Tibial nerve (tissue), 4 donors: ENCODE results near the gene CDH22. TPM values are rescaled to one million over a fixed set of nuclear protein-coding genes. Genes with fewer than 3 reads are reported as not detected.

Experiments used
- DNase-seq, 2 donors: peaks; one replicate each; pipeline ENCODE4 v3.0.0-alpha.2; 2019; ENCODE audit warnings: low spot score in 2 of 2
- H3K27ac ChIP-seq, 4 donors: fragments of 200-600 bp; sonication (generic) in 3 of 4; one replicate each; pipeline ENCODE4 v1.5.1; 2017 to 2019; ENCODE audit warnings: mild to moderate bottlenecking in 1 of 4
- H3K27me3 ChIP-seq, 2 donors: fragments of 200-600 bp; sonication (generic) in 1 of 2; one replicate each; pipeline versions ENCODE4 v1.5.1 to v1.6.0; 2017 to 2019
- H3K36me3 ChIP-seq, 3 donors: fragments of 200-600 bp; sonication (generic); one replicate each; pipeline ENCODE4 v1.5.1; 2018 to 2019
- H3K4me1 ChIP-seq, 4 donors: fragments of 200-600 bp; sonication (generic) in 3 of 4; one replicate each; pipeline ENCODE4 v1.5.1; 2017 to 2019
- H3K4me3 ChIP-seq, 4 donors: fragments of 200-600 bp; sonication (generic) in 3 of 4; one replicate each; pipeline ENCODE4 v1.5.1; 2017 to 2019; ENCODE audit warnings: mild to moderate bottlenecking in 1 of 4, moderate library complexity in 1 of 4
- H3K9me3 ChIP-seq, 4 donors: fragments of 200-600 bp; sonication (generic) in 3 of 4; one replicate each; pipeline ENCODE4 v1.5.1; 2017 to 2019
- EP300 ChIP-seq, 2 donors: sonication (generic); formaldehyde crosslinking; IDR thresholded peaks; one replicate each; pipeline ENCODE4 v1.6.1; 2017; ENCODE audit warnings: antibody characterized with exemption in 2 of 2, mild to moderate bottlenecking in 1 of 2
- POLR2A ChIP-seq, 2 donors: fragments of 450-650 bp; IDR thresholded peaks; one replicate each; pipeline ENCODE4 v1.6.1; 2017; ENCODE audit warnings: antibody characterized with exemption in 2 of 2, mild to moderate bottlenecking in 2 of 2, moderate library complexity in 2 of 2
- WGBS, 2 donors: methylation state at CpG; one replicate each; pipeline ENCODE4 v1.1.5; 2018; 5-methylcytosine and 5-hydroxymethylcytosine counted together
- total RNA-seq, 4 donors: library from RNA; depleted of rRNA; stranded (reverse); fragments of >200 nt; gene quantifications; one replicate each; pipeline ENCODE4 v1.1.0, GENCODE V29; 2016
- TF ChIP-seq, protein P1 (sequence below), 5 experiments: fragments of 200-600 bp in 3 of 5; fragments of 450-650 bp in 2 of 5; sonication (generic) in 3 of 5; IDR thresholded peaks; one replicate each; pipeline ENCODE4 v1.5.1; 2016 to 2019; ENCODE audit warnings: antibody characterized with exemption in 5 of 5, mild to moderate bottlenecking in 3 of 5, moderate library complexity in 2 of 5

Gene CDH22
- total RNA-seq, 4 donors from 2014 or later, result 0.20 to 1.0 (median 0.60) TPM; not detected in 1

DNA sequence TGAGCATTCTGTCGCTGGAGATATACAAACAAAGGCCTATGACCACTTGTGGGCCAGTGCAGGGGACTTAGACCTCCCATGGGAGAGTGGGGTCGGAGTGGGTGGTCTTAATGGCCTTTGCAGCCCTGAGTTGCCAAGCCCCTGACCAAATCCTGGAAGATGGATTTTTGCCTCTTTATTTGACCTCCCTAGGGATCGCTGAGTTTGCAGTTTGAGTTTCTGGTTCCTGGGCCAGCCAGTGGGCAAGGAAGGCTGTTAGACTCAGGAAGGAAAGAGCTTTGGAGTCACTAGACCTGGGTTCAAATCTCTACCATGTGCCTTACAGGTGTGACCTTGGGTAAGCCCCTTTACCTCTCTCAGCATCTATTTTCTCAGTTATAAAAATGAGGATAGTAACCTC, 96.0 kb downstream of the CDH22 start:
- TF ChIP-seq, protein P1, sequence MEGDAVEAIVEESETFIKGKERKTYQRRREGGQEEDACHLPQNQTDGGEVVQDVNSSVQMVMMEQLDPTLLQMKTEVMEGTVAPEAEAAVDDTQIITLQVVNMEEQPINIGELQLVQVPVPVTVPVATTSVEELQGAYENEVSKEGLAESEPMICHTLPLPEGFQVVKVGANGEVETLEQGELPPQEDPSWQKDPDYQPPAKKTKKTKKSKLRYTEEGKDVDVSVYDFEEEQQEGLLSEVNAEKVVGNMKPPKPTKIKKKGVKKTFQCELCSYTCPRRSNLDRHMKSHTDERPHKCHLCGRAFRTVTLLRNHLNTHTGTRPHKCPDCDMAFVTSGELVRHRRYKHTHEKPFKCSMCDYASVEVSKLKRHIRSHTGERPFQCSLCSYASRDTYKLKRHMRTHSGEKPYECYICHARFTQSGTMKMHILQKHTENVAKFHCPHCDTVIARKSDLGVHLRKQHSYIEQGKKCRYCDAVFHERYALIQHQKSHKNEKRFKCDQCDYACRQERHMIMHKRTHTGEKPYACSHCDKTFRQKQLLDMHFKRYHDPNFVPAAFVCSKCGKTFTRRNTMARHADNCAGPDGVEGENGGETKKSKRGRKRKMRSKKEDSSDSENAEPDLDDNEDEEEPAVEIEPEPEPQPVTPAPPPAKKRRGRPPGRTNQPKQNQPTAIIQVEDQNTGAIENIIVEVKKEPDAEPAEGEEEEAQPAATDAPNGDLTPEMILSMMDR (IDR thresholded peaks at IDR 0.05), result no peak
- TF ChIP-seq POLR2A (IDR thresholded peaks at IDR 0.05), result no peak
- TF ChIP-seq EP300 (IDR thresholded peaks at IDR 0.05), result no peak
- DNase-seq, result no peak
- H3K36me3 ChIP-seq, result no peaks in the 10 kb centered on the region
- H3K27me3 ChIP-seq, result peaks cover 0 to 41% of the 10 kb centered on the region in 2 donors
- peaks cover 0 to 6% (median 0%) of the 10 kb centered on the region in 4 donors for H3K4me1 ChIP-seq
- 57 to 61% methylated on average over 3 of the region's 3 CpGs for WGBS, 2 donors
- no peaks in the 10 kb centered on the region for H3K9me3 ChIP-seq
- H3K4me3 ChIP-seq, result no peak overlapping the region
- no peak overlapping the region for H3K27ac ChIP-seq

DNA sequence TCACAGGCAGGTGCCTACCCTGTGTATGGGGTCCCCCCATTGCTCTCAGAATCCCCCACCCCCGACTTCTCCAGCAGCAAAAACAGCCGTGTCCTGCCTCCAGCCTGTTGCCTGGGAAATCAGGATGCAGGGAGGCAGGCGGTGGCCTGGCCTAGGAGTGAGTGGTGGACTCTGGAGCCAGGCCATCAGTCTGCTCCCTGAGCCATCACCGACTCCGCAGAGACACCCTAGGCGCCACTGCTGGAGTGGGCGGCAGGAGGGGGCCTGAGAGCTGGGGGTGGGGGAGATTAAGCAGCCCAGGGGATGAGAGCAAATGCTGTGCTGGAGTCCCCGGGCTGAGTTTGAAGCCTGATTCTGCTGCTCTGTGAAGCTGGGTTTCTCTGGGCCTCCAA, 97.0 kb downstream of the CDH22 start:
- no peak for DNase-seq
- peaks cover 0 to 41% of the 10 kb centered on the region in 2 donors for H3K27me3 ChIP-seq
- no peak for TF ChIP-seq POLR2A (IDR thresholded peaks at IDR 0.05)
- TF ChIP-seq EP300 (IDR thresholded peaks at IDR 0.05), result no peak
- TF ChIP-seq, protein P1 (IDR thresholded peaks at IDR 0.05), result no peak
- no peak overlapping the region for H3K27ac ChIP-seq
- H3K4me1 ChIP-seq, result peaks cover 0 to 13% (median 0%) of the 10 kb centered on the region in 4 donors
- WGBS, 2 donors, result 63 to 91% methylated on average over 6 to 8 of the region's 8 CpGs
- no peaks in the 10 kb centered on the region for H3K9me3 ChIP-seq
- no peak overlapping the region for H3K4me3 ChIP-seq
- H3K36me3 ChIP-seq, result no peaks in the 10 kb centered on the region

DNA sequence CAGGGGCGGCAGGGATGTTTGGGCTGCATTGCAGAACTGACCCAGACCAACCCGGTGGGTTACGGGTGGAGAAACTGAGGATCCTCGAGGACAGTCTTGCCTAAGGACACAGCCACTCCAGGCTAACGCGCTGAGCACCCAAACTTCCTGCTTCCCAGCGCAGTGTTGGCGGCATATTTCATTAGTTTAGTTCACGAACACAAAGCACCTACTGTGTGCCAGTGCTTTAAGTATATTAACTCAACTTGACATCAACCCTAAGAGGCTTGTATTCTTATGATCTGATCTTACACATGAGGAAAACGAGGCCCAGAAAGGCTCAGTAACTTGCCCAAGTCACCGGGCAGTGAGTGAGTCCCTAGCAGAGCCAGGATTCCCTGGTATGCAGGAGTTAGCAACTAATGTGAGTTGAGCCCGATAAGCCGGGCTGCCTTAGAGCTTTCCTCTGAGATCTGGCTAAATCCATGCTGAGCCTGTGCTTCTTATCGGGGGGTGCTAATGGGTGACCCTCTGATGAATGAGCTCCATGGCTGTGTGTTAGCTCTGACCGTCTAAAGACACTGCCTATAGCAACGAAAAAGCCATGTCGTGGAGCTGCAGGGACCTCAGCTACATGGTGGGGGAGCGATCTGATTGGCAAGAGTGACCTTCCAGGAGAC, 97.5 kb downstream of the CDH22 start:
- Histone ChIP-seq H3K27me3 (peaks cover 0 to 41% of the 10 kb centered on the region in 2 donors), H3K4me1 (peaks cover 0 to 15% (median 0%) of the 10 kb centered on the region in 4 donors), H3K36me3 (no peaks in the 10 kb centered on the region), H3K4me3 (no peak overlapping the region), H3K27ac (no peak overlapping the region), H3K9me3 (no peaks in the 10 kb centered on the region)
- DNase-seq, result no peak
- 73% methylated on average over 15 to 18 of the region's 18 CpGs for WGBS, 2 donors
- TF ChIP-seq POLR2A (IDR thresholded peaks at IDR 0.05) (no peak), EP300 (IDR thresholded peaks at IDR 0.05) (no peak)
- TF ChIP-seq, protein P1 (IDR thresholded peaks at IDR 0.05), result no peak

DNA sequence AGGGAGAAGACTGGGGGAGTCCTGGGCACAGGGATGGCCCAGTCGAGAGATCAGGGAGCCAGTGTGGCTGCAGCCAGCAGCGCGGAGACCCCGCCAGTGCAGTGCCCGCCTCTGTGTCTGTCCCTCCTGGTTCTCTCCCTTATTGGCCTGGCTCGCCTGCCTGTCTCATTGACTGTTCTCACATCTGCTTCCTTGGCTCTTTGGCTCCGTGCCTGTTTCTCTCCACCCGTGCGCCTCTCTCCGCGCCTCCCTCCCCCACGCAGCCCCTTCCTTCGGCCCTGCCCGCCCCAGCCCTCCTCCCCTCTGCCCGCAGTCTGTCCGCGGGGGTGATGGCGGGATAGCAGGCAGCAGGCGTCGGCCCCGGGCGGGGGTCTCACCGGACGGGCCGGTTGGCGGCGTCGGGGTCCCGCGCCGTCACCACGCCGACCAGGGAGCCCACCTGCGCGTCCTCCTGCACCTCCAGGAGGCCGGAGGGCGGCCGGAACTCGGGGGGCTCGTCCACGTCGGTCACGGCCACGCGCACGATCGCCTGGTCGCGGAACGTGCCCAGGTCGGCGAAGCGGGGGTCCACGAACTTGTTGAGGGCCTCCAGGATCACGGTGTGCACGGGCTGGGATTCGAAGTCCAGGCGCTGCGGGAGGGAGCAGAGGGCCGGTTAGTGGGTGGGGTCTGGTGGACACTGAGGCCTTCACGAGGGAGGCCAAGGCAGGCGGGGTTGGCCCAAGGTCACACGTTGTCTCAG, 98.2 kb downstream of the CDH22 start:
- Histone ChIP-seq H3K27me3 (peaks cover 0 to 41% of the 10 kb centered on the region in 2 donors), H3K27ac (no peak overlapping the region), H3K4me3 (no peak overlapping the region), H3K4me1 (peaks cover 0 to 18% (median 0%) of the 10 kb centered on the region in 4 donors), H3K9me3 (no peaks in the 10 kb centered on the region), H3K36me3 (no peaks in the 10 kb centered on the region)
- 29 to 43% methylated on average over 30 to 37 of the region's 63 CpGs for WGBS, 2 donors
- no peak for TF ChIP-seq POLR2A (IDR thresholded peaks at IDR 0.05)
- no peak for DNase-seq

DNA sequence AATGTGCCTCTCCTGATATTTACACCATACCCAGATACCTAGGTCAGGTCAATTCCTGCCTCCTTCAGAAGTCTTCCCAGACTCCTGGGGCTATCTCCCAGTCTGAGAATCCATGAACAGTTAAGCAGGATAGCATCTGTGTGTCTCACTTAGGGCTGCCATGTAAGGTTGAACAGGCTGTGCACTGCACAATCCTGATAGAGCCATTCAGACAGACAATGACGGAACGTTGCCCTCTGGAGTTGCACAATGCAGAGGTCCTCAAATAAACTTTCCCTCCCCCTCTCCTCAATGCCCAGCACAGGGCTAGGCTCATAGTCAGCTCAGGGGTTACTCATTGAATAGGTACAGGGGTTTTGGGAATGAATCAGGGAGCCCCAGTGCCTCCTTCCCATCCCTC, 100.5 kb downstream of the CDH22 start:
- peaks cover 0 to 39% (median 6%) of the 10 kb centered on the region in 4 donors for H3K4me1 ChIP-seq
- no peak for DNase-seq
- peaks cover 0 to 54% of the 10 kb centered on the region in 2 donors for H3K27me3 ChIP-seq
- H3K9me3 ChIP-seq, result no peaks in the 10 kb centered on the region
- TF ChIP-seq POLR2A (IDR thresholded peaks at IDR 0.05) (no peak), EP300 (IDR thresholded peaks at IDR 0.05) (no peak)
- TF ChIP-seq, protein P1 (IDR thresholded peaks at IDR 0.05), result no peak
- H3K36me3 ChIP-seq, result no peaks in the 10 kb centered on the region
- 61 to 81% methylated on average over 2 of the region's 2 CpGs for WGBS, 2 donors
- no peak overlapping the region for H3K27ac ChIP-seq
- no peak overlapping the region for H3K4me3 ChIP-seq
